Smooth muscle cell of bladder (primary cell): ENCODE results near the gene ACCSL. TPM values are rescaled to one million over a fixed set of nuclear protein-coding genes. Genes with fewer than 3 reads are reported as not detected.

Experiments used
- total RNA-seq: library from RNA; depleted of rRNA; stranded (reverse); fragments of >200 nt; gene quantifications from 2 replicates; pipeline ENCODE4 v1.2.3, GENCODE V29; 2014

ACCSL gene
- total RNA-seq: under 0.01 TPM in 1 of 2 replicates, not detected in the other

DNA sequence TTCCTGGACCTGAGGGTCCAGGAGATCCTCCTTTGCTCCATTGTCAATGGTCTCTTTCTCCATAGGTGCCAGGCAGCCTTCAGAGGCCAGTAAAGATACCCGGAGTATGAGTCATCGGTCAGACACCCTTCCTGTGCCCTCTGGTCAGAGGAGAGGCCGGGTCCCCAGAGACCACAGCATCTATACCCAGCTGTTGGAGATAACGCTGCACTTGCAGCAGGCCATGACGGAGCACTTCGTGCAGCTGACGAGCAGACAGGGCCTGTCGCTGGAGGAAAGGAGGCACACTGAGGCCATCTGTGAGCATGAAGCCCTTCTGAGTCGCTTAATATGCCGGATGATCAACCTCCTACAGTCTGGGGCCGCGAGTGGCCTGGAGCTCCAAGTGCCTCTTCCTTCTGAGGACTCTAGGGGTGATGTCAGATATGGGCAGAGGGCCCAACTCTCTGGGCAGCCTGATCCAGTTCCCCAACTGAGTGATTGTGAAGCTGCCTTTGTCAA is at the start of gene ACCSL:
ACCSL (plus strand) TSS at position 51 of the 501 bp plus-strand sequence; CDS start at position 107, 56 bp downstream.

DNA sequence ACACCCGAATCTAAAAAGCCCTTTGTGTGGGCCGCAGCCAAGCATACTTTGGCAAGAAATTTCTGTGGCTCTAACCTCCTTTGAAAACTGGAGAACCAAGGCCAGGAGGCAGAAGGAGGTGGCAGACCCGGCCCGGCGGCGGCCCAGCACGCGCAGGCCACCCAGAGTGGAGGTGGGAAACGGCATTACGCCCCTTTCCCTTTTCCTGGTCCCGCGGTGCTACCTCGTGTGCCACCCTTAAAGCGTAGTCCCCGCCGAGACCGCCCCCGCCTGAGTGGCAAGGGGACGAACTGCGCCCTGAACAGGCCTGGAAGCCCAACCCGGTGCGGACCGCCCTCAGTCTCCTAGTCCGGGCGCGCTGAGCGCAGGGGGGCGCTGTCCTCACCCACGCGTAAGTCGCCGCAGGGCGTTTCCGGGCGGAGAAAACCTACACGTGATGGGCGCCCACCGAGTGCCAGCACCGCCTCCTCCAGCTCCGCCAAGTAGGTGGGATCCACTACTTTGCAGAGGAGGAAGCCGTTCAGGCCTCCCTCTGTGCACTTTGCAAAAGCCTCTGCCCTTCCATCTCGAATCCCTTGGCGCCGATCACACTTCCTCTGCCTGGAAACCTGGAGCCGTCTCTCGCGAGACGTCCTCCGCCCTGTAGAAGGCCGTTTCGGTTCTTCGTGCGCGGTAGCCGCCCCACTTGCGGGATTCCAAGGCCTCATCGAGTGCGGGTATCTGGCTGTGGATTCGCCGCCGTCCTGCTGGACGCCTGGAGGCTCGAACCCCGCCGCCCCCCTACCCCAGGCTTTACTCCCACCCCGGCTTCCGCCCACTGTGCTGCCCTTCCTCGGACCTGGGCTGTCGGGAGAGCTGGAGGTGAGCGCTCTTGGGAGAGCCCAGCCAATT is 18.3 kb downstream of the ACCSL start, which contains the start of gene ACCS:
ACCS (plus strand) TSS at position 430 of the 891 bp plus-strand sequence. CDS start 1,358 bp downstream, outside the sequence.

DNA sequence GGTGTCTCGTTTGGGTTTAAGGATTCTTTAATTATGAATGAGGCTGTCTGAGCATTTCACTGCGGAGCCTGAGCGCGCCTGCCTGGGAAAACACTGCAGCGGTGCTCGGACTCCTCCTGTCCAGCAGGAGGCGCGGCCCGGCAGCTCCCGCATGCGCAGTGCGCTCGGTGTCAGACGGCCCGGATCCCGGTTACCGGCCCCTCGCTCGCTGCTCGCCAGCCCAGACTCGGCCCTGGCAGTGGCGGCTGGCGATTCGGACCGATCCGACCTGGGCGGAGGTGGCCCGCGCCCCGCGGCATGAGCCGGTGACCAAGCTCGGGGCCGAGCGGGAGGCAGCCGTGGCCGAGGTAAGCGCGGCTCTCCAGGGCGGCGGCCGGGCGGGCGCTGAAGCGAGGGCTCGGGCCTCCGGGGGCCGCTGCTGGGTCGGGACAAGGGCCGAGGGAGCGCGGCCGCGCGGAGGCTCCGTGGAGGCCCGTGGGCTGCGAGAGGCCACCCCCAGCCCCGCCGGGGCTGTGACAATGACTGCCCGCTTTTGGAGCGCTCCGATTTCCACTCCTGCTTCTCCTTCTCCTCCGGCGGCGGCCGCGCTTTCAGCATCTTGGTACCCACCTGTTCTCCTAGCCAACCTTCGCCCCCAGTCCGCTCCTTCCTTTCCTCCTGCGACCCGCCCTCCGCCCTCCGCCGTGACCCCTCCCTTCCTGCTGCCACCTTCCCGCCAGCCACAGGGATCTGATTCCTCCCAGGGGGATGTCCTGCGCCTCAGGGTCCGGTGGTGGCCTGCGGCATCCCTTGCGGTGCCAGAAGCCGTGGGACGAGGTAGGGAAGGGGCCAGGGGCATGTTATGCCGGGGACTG is 48.0 kb downstream of the ACCSL start, which contains the start of gene EXT2:
EXT2 (plus strand) TSS at position 173 of the 854 bp plus-strand sequence. CDS start 12,035 bp downstream, outside the sequence.

Other genes starting within 250 kb of the ACCSL start
- 36.5 and 42.4 TPM in 2 replicates for gene ALKBH3, start 167.2 kb upstream of the ACCSL start, total RNA-seq
- 10.5 and 11.5 TPM in 2 replicates for gene C11orf96, start 105.3 kb upstream of the ACCSL start, total RNA-seq
- gene ACCS, start 18.3 kb downstream of the ACCSL start, total RNA-seq: 8.7 and 15.7 TPM in 2 replicates
- gene EXT2, start 47.7 kb downstream of the ACCSL start, total RNA-seq: 194 TPM in 2 replicates